Dermis blood vessel endothelial cell (primary cell): ENCODE results near the gene ING3. TPM values are rescaled to one million over a fixed set of nuclear protein-coding genes. Genes with fewer than 3 reads are reported as not detected.
"Not testable (repeated sequence)": the region's sequence is repeated elsewhere in the genome, so short reads cannot be mapped to it uniquely, and the experiment has no call there.

Source experiments
- DNase-seq: peaks from one replicate; pipeline ENCODE4 v3.0.0; 2010
- total RNA-seq: library from RNA; depleted of rRNA; stranded (reverse); fragments of >200 nt; gene quantifications from 2 replicates; pipeline ENCODE4 v1.2.3, GENCODE V29; 2014

ING3 gene
- total RNA-seq, 1 donor from 2014 or later: 35.1 TPM

DNA sequence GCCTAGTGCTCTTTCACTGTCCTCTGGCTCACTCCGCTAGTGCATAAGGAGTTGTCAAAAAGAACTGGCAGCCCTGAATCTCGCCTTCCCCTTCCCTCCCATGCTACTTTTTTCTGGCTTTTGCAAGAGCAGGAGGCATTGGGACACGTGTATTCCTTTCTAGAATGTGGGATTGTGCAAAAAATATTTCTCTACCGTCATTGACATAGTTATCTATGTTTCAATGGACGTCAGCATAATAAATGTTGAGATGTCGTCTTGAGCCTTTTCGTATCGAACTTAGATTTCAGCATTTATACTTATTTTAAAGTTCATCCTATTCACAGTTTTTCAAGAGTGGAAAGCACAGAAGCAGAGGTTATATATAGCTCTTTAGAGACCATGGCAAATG is 727 bp downstream of the ING3 start:
- no peak for DNase-seq

DNA sequence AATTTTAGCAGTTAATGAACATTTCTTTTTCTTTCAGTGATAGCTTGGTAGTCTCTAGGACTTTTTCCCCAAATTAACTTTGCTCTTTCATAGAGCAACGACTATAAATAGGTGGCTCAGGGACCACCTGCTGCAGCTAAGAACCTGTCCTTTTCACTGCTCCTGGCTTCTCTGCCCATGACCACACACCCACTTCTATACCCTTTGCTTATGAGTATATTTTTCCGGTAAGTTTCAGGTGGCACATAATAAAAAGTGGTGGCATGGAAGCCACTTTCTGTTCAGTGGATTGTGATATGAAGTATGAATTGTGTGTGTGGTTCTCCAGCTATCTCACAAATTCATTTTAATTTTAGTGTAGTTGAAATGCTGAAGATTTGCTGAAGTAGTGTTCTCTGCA is 1.2 kb downstream of the ING3 start:
- DNase-seq: no peak

DNA sequence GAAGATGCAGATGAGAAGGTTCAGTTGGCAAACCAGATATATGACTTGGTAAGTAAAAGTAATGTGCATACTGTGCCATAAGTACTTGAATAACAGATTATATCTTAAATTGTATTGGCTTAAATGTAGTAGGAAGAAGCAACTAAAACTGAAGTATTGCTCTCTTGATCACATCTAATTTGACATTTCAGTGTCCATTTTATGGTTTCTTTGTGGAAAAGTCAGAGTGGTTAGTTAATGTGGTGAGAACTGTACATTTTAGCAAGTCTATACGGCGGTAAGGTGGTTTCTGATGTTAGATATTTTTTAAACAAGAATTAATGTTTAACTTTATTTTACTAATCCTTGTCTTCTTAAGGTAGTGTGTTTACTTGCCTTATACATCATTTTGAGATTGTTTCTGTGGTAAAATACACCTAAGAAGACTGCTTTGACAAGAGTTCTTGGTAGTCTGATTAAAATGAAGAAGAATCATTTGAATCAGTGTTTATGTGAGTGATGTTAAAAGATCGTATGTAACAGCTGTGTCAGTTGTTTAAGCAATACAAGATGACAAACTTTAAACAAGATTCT is 5.1 kb downstream of the ING3 start:
- DNase-seq: no peak

DNA sequence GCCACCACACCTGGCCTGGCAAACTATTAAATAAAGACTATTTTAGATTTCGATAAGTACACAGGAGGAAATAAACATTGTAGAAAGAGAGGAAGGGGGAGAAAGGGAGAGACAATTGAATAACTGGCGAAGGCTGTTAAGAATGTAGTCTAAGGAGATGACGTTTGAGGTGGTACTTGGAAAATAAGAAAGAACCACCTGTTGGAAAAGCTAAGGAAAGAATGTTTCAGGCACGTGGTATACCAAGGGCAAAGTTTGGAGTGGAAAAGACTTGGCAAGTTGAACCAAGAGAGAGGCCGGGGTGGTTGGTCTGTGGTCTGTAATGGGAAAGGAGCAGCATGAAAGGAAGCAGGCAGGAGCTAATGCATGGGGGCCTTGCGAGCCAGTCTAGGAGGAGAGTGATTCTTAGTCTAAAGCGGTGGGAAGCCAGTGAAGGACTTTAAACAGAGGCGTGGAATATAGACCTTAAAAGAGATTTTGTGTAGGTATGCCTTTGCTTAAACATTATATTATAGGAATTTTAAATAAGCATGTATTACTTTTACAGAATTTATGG is 9.4 kb downstream of the ING3 start:
- DNase-seq: no peak

DNA sequence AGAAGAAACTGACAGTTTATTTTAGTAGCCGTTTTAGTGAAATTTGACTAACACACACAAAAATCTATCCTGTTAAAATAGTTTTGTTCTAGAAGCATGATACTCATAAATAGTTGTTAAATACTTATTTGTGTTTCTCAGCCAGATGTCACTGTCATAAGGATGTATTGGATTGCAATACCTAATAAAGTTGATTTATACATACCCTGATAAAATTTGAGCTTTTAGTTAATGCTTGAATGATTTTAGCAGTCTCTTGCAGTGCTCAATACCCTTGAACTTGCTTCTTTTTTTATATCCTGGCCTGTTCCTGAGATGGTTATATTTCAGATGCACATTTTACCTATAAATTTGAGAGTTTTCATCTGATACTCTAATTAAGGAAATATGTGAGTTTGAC is 10.1 kb downstream of the ING3 start:
- DNase-seq: no peak

DNA sequence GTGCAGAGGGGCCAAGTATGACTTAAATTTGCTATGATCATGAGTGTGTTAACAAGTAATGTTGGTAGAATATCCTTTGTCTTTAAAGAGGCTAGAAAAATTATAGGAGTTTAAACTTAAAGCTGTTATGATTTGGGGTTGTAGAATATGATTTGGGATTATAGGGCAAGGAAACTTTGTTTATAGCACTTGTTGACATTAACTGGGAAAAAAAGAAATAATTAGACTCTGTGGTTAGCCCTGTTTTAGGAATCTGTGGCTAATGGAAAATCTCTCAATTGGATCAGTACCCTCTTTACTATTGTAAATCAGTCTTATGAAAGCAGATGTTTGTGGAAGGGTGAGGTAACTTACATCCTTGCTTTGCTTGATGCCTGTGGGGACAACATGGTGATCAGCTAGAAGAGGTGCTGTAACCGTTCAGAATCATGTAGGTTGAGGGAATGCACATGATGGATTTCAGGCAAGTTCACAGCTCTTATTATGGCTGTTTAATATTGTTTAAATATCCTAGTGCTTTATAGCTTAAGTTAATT is 11.1 kb downstream of the ING3 start:
- no peak for DNase-seq

DNA sequence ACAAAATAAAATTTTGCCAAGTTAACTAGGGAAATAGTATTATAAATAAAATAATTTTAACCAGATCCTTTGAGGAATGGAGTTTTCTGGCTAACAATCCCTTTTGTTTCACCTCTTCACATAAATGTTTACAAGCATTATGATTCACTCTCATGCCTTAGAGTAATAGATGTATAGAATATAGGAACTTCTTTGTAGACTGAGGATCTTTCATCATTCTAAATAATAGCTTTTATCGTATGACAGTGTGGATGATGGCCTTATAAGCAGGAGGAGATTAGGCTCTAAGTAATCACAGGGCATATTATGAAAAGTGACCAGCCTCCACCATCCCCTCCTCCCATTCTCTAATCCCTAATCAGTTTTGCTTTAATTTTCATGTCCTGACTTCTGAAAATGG is 13.5 kb downstream of the ING3 start:
- DNase-seq: no peak

DNA sequence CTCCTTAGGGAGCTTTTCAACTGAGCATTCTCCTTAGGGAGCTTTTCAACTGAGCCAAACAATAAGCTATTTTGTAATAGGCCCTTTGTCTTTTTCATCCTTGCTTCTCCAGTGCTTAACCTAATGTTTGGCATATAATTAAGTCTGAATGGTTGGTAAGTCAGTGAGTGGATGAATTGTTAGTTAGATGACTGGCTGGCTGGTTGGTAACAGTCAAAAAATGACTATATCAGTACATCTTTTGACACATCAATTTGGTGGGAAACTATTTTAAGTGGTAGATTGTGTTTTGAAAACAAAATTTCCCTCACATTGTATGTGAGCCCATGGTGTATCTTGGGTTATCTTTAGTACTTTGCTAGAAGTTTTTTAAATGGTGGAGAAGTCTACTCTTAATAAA is 16.4 kb downstream of the ING3 start:
- DNase-seq: no peak

DNA sequence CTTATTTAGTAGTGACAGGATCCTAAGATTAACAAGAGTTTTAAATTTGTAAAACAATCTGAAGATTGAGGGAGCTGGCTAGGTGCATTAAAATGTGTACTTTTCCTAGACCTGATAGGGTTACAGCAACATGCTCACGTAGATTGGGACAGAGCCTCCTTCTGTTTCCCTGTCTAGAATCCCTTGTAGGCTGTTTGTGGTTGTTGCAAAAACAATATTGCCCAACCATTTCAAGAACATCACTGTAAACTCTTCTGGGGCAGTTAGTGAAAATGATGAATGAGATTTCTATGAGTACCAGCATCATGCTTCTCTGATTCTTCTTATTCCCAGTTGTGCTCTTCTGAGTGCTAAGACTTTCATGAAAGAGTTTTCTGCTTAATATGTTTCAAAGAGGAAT is 23.3 kb downstream of the ING3 start:
- DNase-seq: no peak

DNA sequence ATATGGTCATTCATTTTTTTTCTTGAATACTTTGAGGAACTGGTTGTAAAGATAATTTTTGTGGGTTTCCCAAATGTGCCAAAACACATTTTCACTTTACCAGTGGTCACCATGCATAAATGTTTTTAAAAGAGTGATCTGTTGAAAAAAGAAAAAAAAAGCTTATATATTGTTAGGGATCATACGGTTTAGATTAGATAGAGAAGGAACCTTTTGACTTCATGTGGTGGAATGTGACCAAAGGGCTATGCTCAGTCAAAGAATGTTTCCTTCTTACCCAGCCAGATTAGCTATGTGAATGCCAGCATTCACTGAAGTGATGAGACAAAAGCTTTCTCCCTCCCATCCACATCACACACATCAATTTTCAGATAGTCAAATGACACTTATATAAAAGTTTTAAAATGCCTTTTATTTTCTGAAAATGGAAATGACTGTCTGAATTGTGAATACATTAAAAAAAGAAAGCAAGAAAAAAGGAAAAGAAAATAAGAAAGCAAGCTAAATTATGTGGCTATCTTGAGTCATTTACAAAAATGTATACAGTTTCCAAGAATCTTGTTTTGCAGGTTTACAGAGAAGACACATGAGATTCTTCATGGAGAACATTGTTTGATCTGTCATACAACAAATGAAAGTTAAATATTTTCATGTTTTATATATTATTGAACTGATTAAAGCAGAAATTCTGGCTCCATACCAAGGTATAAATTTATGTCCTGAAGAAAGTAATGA is 29.4 kb downstream of the ING3 start:
- no peak for DNase-seq

DNA sequence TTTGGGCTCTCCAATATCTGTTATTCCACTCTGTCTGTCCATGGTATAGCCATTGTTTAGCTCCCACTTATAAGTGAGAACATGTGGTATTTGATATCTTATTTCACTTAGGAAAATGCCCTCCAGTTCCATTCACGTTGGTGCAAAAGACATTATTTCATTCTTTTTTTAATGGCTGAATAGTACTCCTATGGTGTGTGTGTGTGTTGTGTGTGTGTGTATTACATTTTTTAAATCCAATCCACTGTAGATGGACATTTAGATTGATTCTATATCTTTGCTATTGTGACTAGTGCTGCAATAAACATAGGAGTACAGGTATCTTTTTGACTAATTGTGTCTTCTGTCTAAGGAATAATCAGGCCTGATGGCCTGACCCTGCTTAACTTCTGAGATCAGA is 30.5 kb downstream of the ING3 start:
- no peak for DNase-seq

DNA sequence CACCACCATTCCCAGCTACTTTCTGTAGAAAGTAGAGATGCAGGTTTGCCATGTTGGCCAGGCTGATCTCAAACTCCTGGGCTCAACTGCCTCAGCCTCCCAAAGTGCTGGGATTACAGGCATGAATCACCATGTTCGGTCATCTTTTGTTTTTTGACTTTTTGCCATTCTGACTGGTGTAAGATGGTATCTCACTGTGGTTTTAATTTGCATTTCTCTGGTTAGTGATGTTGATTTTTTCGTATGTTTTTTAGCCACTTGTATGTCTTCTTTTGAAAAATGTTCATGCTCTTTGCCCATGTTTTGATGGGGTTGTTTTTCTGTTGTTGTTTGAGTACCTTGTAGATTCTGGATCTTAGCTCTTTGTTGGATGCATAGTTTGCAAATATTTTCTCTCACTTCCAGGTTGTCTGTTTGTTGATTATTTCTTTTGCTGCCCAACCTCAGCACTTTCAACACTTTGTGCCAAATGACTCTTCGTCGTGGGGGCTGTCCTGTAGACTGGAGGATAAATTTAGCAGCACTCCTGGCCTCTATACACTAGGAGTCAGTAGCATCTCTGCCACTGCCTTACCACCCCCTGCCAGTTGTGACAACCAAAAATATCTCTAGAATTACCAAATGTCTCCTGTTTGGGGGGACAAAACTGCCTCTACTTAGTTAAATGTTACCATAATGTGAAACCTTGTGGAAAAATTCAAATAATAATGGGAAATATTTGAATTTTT is 31.5 kb downstream of the ING3 start:
- no peak for DNase-seq

DNA sequence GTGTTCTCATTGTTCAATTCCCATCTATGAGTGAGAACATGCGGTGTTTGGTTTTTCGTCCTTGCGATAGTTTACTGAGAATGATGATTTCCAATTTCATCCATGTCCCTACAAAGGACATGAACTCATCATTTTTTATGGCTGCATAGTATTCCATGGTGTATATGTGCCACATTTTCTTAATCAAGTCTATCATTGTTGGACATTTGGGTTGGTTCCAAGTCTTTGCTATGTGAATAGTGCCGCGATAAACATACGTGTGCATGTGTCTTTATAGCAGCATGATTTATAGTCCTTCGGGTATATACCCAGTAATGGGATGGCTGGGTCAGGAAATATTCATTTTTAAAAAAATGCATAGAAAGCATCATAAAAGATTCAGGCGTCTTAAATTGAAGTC is 33.0 kb downstream of the ING3 start:
- not testable (repeated sequence) for DNase-seq

DNA sequence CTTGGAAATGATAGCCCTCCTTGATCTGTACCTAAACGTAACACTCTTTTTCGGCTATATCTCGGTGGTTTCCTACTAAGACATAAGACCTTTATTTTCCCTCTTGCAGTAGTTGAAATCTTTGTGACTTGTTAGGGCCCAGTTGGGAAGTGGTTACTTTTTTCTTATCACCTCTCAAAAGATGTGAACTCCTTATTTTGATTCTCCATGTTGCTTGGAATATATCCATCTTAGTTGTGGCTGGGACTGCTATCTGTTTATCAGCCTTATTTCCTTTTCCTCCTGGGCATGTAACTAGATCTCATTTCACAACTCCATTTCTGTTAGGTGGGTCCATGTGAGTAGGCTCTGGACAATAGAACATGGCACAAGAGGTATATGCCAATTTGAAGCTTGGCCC is 33.8 kb downstream of the ING3 start:
- no peak for DNase-seq

DNA sequence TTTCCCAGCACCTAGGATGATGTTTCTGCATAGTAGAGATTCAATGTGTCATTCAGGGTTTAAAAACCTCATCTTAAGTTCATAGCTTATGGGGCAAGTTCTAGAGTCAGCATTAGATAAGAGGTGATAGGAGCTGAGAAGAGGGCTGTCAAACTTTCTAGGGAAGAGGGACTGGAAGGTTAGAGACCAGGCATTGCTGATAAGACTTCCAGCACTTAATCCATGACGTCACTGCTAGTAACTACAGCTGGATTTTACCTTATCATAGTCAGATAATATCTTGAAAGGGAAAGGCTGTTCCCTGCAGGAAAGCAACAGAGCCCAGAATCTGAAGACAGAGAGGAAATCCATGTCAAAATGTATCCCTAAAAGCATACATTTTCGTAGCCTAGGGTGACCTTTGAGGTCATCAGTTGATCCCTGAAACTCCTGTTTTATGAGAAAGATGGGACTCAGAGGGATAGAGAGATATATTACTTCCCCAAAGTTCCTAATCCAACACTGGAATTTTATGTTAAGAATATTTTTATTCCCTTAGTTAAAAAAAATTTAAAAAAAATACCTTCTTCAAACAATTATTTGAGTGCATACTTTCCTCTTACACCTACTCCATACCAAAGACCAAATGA is 34.7 kb downstream of the ING3 start:
- no peak for DNase-seq

DNA sequence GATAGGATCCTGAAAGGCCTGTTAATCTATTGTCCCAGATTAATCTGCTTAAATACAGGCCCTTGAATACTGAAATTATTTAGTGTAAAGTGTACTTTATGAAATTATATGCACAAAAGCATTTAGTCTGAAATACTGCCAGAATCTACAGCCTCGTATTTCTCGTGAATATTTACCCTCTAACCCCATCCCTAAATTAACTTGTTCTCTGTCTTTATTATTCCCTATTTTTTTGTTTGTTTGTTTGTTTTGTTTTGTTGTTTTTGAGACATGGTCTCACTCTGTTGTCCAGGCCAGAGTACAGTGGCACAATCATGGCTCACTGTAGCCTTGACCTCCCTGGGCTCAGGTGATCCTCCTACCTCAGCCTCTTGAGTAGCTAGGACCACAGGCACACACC is 35.3 kb downstream of the ING3 start:
- DNase-seq: no peak

DNA sequence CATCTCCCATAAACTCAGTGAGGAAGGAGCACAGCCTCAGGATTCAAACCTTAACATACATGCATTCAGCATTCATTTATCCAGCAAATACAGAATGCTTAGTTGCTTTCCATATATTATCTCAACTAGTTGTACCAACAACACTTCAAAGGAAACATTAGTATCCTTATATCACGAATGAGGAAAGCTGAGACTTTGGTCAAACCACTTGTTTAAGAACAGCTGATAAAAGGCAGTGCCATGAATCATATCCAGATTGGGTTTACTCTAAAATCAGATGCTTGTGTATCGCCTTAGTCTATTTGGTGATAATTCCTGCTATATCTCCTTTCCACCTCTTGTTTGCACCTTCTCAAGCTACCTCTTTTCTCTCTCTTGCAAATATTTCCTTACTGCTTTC is 36.1 kb downstream of the ING3 start:
- DNase-seq: no peak

DNA sequence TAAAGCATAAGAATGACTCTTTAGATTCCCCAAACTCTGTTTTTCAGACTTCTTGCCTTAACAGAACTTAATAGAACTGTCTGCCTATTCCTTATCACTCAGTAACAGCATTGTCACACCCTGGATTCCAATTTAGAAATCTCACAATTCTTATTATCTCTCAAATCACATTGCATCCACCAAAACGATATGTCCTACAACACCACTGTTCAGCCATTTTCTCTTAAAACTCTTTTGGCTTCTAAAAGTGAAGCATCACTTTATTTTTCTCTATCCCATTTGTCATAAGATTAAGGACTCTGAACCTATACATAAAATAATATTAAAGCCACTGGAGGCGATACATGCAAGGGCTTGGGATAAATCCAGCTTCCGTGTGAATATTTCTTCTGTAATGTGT is 36.7 kb downstream of the ING3 start:
- DNase-seq: no peak

DNA sequence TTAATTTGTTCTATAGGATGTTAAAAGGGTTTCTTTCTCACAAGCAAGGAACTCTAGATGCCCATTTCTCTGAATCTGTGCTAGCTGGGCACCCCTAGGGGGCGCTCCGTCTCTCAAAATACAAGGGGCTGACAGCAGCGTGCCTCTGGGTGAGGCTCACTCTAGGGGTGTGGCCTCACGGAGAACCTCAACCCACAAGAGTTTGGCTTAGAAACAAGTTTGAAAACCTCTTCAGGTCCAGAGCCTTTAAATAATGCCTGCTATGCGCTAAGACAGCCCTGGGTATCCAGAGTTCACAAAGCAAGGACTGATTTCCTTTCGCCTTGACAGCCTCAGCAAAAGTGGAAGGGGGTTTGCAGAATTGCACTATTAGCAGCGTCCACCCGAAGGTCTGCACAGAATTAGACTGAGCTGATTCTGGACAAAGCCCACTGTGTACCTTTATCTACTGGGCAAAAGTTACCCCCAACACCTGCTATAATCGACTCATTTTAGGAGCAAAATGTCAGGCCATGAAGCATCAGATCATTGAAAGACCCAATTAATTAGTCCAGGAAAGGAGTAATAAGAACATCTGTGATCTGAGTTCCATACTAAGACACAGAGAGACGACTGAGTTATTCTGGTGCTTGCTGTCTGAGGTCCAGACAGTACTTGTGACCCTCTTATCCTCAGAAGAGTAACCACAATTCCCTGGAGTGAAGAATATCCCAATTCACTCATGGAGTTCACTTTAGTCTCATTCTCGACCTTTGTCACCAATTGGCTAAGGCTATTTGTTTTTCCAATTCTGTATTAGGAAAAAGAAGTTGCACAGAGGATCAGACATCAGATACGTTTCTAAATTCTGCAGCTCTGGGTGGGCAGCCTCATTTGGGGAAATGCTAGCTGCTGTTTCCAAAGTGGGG is 37.4 kb downstream of the ING3 start:
- peak; percentile 92 for DNase-seq

DNA sequence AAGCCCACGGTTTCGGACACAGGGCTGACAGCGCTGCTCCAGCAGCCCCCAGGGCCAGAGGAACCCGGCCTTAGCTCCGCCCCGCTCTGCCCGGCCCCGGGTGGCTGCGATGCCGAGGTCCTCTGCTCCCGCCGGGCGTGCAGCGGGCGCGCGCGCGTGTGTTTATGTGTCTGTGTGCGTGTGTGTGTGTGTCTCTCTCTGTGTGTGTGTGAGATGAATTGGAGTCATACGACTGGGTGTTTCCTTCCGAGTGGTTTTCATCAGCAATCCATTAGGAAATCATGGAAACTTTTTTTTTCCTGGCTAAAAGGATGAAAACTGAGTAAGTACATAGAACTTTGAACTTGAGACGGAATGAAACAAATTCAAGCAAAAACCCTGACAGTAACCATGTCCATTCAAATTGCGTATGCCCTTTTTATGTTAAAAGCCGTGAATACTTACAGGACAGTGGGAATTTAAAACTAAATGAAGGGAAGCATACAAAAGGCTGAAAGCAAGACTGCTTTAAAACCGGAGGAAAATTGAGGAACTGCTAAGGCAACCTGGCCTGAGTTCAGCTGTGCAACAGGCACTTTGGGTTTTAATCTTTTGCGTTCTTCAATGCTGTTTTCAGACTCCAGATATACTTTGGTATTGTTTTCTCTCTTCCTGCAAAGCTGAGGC is 38.1 kb downstream of the ING3 start, which contains the start of gene CPED1:
Gene CPED1 (plus strand): TSS at position 121 of the 666 bp plus-strand sequence. CDS start 911 bp downstream, outside the sequence.
- DNase-seq: peak; percentile 65
